ENCODE measurements around the gene SCP2.

SCP2 gene

GRCh38 chr1:52927212-52928014 lies at the start of gene SCP2:
TSS of gene SCP2 (plus strand) at chr1:52927276. CDS start at chr1:52927397, 121 bp downstream.
- peak within 1 kb of the TSS; percentile 93 for H2AFZ ChIP-seq (ENCODE audit: low read depth, low read length)
- H3K4me2 ChIP-seq (ENCODE audit: insufficient read depth, low read length) = peak within 1 kb of the TSS; percentile 86
- peak within 1 kb of the TSS; percentile 54; the same call in 1 of the 2 replicates for H3K27ac ChIP-seq (ENCODE audit: low read length)
- TF ChIP-seq CTCF (IDR thresholded peaks at IDR 0.05; ENCODE audit: borderline replicate concordance, extremely low read depth, low read length, poor library complexity, severe bottlenecking) (no peak), EZH2 (IDR thresholded peaks at IDR 0.05; ENCODE audit: borderline replicate concordance, low read depth, low read length, severe bottlenecking) (no peak)
- H3K9ac ChIP-seq (ENCODE audit: low read depth, low read length) = peak within 1 kb of the TSS; percentile 73
- peak within 1 kb of the TSS; percentile 52 to 76 for H3K4me3 ChIP-seq (ENCODE audit: low read depth in 1 of 2, low read length in 2 of 2)
- peaks cover 3% of the 10 kb centered on the region for H3K27me3 ChIP-seq (ENCODE audit: insufficient read depth, low read length, poor library complexity)
- peak; percentile 74 for DNase-seq
- no peaks in the 10 kb centered on the region for H3K36me3 ChIP-seq (ENCODE audit: insufficient read depth, low read length)
- no peaks in the 10 kb centered on the region for H3K9me3 ChIP-seq (ENCODE audit: insufficient read depth, low read length, severe bottlenecking)
- ATAC-seq (ENCODE audit: insufficient read depth, low read depth) = peak; percentile 91
- H3K79me2 ChIP-seq (ENCODE audit: insufficient read depth, low read length) = no peaks in the 10 kb centered on the region
- no peaks in the 10 kb centered on the region for H4K20me1 ChIP-seq (ENCODE audit: insufficient read depth, low read length)
- H3K4me1 ChIP-seq (ENCODE audit: insufficient read depth, low read length) = peaks cover 13% of the 10 kb centered on the region

GRCh38 chr1:52877554-52877953 lies 49.5 kb upstream of the SCP2 start:
- DNase-seq (no peak), ATAC-seq (ENCODE audit: insufficient read depth, low read depth) (no peak)
- H3K9ac ChIP-seq (ENCODE audit: low read depth, low read length) = no peak overlapping the region
- no peaks in the 10 kb centered on the region for H3K36me3 ChIP-seq (ENCODE audit: insufficient read depth, low read length)
- H3K4me2 ChIP-seq (ENCODE audit: insufficient read depth, low read length) = no peak overlapping the region
- H3K4me1 ChIP-seq (ENCODE audit: insufficient read depth, low read length) = no peaks in the 10 kb centered on the region
- TF ChIP-seq CTCF (IDR thresholded peaks at IDR 0.05; ENCODE audit: borderline replicate concordance, extremely low read depth, low read length, poor library complexity, severe bottlenecking) (no peak), EZH2 (IDR thresholded peaks at IDR 0.05; ENCODE audit: borderline replicate concordance, low read depth, low read length, severe bottlenecking) (no peak)
- no peaks in the 10 kb centered on the region for H3K79me2 ChIP-seq (ENCODE audit: insufficient read depth, low read length)
- H3K4me3 ChIP-seq (ENCODE audit: low read depth in 1 of 2, low read length in 2 of 2) = no peak overlapping the region
- H3K27ac ChIP-seq (ENCODE audit: low read length) = no peak overlapping the region
- no peak overlapping the region for H2AFZ ChIP-seq (ENCODE audit: low read depth, low read length)
- peaks cover 4% of the 10 kb centered on the region for H3K27me3 ChIP-seq (ENCODE audit: insufficient read depth, low read length, poor library complexity)
- no peaks in the 10 kb centered on the region for H4K20me1 ChIP-seq (ENCODE audit: insufficient read depth, low read length)
- no peaks in the 10 kb centered on the region for H3K9me3 ChIP-seq (ENCODE audit: insufficient read depth, low read length, severe bottlenecking)

GRCh38 chr1:52880206-52880605 lies 46.9 kb upstream of the SCP2 start:
- Histone ChIP-seq H3K4me2 (ENCODE audit: insufficient read depth, low read length) (no peak overlapping the region), H3K36me3 (ENCODE audit: insufficient read depth, low read length) (no peaks in the 10 kb centered on the region), H3K9ac (ENCODE audit: low read depth, low read length) (no peak overlapping the region), H3K79me2 (ENCODE audit: insufficient read depth, low read length) (no peaks in the 10 kb centered on the region), H3K9me3 (ENCODE audit: insufficient read depth, low read length, severe bottlenecking) (no peaks in the 10 kb centered on the region), H4K20me1 (ENCODE audit: insufficient read depth, low read length) (no peaks in the 10 kb centered on the region), H2AFZ (ENCODE audit: low read depth, low read length) (no peak overlapping the region), H3K27ac (ENCODE audit: low read length) (no peak overlapping the region), H3K4me1 (ENCODE audit: insufficient read depth, low read length) (no peaks in the 10 kb centered on the region), H3K27me3 (ENCODE audit: insufficient read depth, low read length, poor library complexity) (peaks cover 4% of the 10 kb centered on the region), H3K4me3 (ENCODE audit: low read depth in 1 of 2, low read length in 2 of 2) (no peak overlapping the region)
- no peak for DNase-seq
- ATAC-seq (ENCODE audit: insufficient read depth, low read depth) = no peak
- TF ChIP-seq EZH2 (IDR thresholded peaks at IDR 0.05; ENCODE audit: borderline replicate concordance, low read depth, low read length, severe bottlenecking) = no peak
- TF ChIP-seq CTCF (IDR thresholded peaks at IDR 0.05; ENCODE audit: borderline replicate concordance, extremely low read depth, low read length, poor library complexity, severe bottlenecking) = no peak

All from DND-41 (cell line).